OCI-LY3 (cell line): Measurements from ENCODE around the gene ARHGAP42.

ENCODE experiments used
- H2AFZ ChIP-seq: fragments of 200-600, 300-600 bp; shearing (Covaris generic); 2 replicates; pipeline ENCODE4 v1.6.0; 2014; ENCODE audit warnings: antibody characterized with exemption, low read depth, low read length
- H3K27ac ChIP-seq: fragments of 200-600, 300-600 bp; sonication (generic); 2 replicates; pipeline ENCODE4 v1.5.1; 2014; ENCODE audit warnings: mild to moderate bottlenecking, low read length, moderate library complexity, mixed read lengths
- H3K27me3 ChIP-seq: fragments of 200-600, 300-600 bp; sonication (generic); 2 replicates; pipeline ENCODE4 v1.6.1; 2014; ENCODE audit warnings: low read depth, low read length, mixed read lengths
- H3K36me3 ChIP-seq: fragments of 200-600, 300-600 bp; sonication (generic); replicated peaks from 2 replicates; pipeline ENCODE3; 2014; ENCODE audit warnings: low read depth, low read length, mixed read lengths
- H3K4me1 ChIP-seq: fragments of 300-600, 200-600 bp; sonication (generic); 2 replicates; pipeline ENCODE4 v1.6.1; 2014; ENCODE audit warnings: low read length, mixed read lengths
- H3K4me2 ChIP-seq: fragments of 200-600, 300-600 bp; sonication (generic); 2 replicates; pipeline ENCODE4 v1.6.1; 2014; ENCODE audit warnings: low read length, mixed read lengths
- H3K4me3 ChIP-seq: fragments of 300-600, 200-600 bp; sonication (generic); 2 replicates; pipeline ENCODE4 v1.5.1; 2014; ENCODE audit warnings: antibody characterized with exemption, mild to moderate bottlenecking, low read length, moderate library complexity
- H3K79me2 ChIP-seq: fragments of 300-600, 200-600 bp; shearing (Covaris generic); 2 replicates; pipeline ENCODE4 v1.6.1; 2014; ENCODE audit warnings: mild to moderate bottlenecking, low read length, mixed read lengths
- H3K9ac ChIP-seq: fragments of 300-600, 200-600 bp; shearing (Covaris generic); 2 replicates; pipeline ENCODE4 v1.6.0; 2014; ENCODE audit warnings: mild to moderate bottlenecking, low read length, moderate library complexity
- H3K9me3 ChIP-seq: fragments of 200-600, 300-600 bp; shearing (Covaris generic); 2 replicates; pipeline ENCODE4 v1.6.1; 2014; ENCODE audit warnings: low read length, mixed read lengths; ENCODE audit not compliant: insufficient read depth
- H4K20me1 ChIP-seq: fragments of 200-600, 300-600 bp; sonication (generic); 2 replicates; pipeline ENCODE4 v1.6.1; 2016; ENCODE audit warnings: low read length, mixed read lengths; ENCODE audit not compliant: insufficient read depth
- EZH2phosphoT487 ChIP-seq: fragments of 200-600 bp; shearing (Covaris generic); IDR thresholded peaks from 2 replicates; pipeline ENCODE4 v1.6.1; 2018; ENCODE audit warnings: antibody characterized with exemption, mixed run types, low read depth
- TF ChIP-seq, protein P1 (sequence below): fragments of 200-600, 300-600 bp; sonication (generic); IDR thresholded peaks from 2 replicates; pipeline ENCODE4 v1.5.1; 2014; ENCODE audit warnings: antibody characterized with exemption, low read length, low read depth

The ARHGAP42 gene

DNA sequence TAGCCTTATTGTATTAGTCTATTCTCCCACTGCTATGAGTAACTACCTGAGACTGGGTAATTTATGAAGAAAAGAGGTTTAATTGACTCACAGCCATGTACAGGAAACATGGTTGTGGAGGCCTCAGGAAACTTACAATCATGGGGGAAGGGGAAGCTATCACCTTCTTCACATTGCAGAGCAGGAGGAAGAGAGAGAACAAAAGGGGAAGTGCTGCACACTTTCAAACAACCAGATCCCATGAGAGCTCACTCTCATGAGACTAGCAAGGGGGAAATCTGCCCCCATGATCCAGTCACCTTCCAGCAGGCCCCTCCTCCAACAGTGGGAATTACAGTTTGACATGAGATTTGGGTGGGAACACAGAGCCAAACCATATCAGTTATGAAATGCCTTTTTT lies 179.4 kb downstream of the ARHGAP42 start:
- Histone ChIP-seq H3K36me3 (peaks cover 5% of the 10 kb centered on the region), H3K27ac (peak overlapping the region; percentile 45; the same call in 1 of the 2 replicates), H3K9me3 (peaks cover 4% of the 10 kb centered on the region; the same call in 1 of the 2 replicates), H3K4me3 (no peak overlapping the region), H2AFZ (no peak overlapping the region), H3K79me2 (no peaks in the 10 kb centered on the region), H3K4me1 (peaks cover 18% of the 10 kb centered on the region), H3K4me2 (peak overlapping the region; percentile 32), H3K9ac (no peak overlapping the region), H3K27me3 (no peaks in the 10 kb centered on the region), H4K20me1 (no peaks in the 10 kb centered on the region)
- TF ChIP-seq, protein P1, sequence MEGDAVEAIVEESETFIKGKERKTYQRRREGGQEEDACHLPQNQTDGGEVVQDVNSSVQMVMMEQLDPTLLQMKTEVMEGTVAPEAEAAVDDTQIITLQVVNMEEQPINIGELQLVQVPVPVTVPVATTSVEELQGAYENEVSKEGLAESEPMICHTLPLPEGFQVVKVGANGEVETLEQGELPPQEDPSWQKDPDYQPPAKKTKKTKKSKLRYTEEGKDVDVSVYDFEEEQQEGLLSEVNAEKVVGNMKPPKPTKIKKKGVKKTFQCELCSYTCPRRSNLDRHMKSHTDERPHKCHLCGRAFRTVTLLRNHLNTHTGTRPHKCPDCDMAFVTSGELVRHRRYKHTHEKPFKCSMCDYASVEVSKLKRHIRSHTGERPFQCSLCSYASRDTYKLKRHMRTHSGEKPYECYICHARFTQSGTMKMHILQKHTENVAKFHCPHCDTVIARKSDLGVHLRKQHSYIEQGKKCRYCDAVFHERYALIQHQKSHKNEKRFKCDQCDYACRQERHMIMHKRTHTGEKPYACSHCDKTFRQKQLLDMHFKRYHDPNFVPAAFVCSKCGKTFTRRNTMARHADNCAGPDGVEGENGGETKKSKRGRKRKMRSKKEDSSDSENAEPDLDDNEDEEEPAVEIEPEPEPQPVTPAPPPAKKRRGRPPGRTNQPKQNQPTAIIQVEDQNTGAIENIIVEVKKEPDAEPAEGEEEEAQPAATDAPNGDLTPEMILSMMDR = no peak
- no peak for TF ChIP-seq EZH2phosphoT487

DNA sequence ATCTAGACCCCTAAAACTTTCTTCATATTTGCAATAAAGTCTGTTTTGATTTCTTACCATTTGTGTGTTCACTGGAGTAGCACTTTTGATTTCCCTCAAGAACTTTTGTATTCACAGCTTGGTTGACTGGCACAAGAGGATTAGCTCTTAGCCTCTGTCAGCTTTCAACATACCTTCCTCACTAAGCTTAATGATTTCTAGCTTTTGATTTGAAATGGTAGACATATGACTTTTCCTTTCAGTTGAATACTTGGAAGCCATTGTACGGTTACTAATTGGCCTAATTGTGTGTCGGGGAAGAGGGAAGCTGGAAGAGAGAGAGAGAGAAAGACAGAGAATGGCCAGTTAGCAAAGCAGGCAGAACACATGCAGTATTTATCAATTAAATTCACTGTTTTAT lies 180.5 kb downstream of the ARHGAP42 start:
- H2AFZ ChIP-seq = no peak overlapping the region
- H3K4me3 ChIP-seq = no peak overlapping the region
- H3K27me3 ChIP-seq = no peaks in the 10 kb centered on the region
- no peak overlapping the region for H3K27ac ChIP-seq
- H3K9ac ChIP-seq = no peak overlapping the region
- TF ChIP-seq, protein P1 = no peak
- no peak for TF ChIP-seq EZH2phosphoT487
- no peak overlapping the region for H3K4me2 ChIP-seq
- no peaks in the 10 kb centered on the region for H4K20me1 ChIP-seq
- peaks cover 18% of the 10 kb centered on the region for H3K4me1 ChIP-seq
- peaks cover 4% of the 10 kb centered on the region; the same call in 1 of the 2 replicates for H3K9me3 ChIP-seq
- peaks cover 5% of the 10 kb centered on the region for H3K36me3 ChIP-seq
- H3K79me2 ChIP-seq = no peaks in the 10 kb centered on the region

DNA sequence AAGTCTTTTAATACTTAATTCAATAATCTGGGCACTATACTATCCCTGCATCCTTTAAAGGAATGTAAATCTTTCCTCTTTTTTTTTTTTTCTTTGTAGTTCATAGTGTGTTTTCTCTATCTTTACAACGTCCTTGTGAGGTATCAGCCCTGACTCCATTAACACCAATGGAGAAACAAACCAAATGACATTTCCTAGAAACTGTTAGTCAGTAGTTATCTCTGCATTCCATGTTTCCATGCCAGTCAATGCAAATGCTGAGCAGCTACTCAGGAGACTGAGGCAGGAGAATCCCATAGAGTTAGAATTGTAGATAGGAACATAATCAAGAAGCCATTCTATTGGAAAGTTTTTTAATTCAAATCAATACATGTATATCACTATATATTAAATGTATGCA lies 182.2 kb downstream of the ARHGAP42 start:
- H3K4me2 ChIP-seq = no peak overlapping the region
- no peak overlapping the region for H3K9ac ChIP-seq
- H2AFZ ChIP-seq = no peak overlapping the region
- no peaks in the 10 kb centered on the region for H3K27me3 ChIP-seq
- H3K36me3 ChIP-seq = peaks cover 5% of the 10 kb centered on the region
- H3K79me2 ChIP-seq = no peaks in the 10 kb centered on the region
- no peaks in the 10 kb centered on the region for H4K20me1 ChIP-seq
- H3K9me3 ChIP-seq = peaks cover 4% of the 10 kb centered on the region; the same call in 1 of the 2 replicates
- H3K27ac ChIP-seq = no peak overlapping the region
- peaks cover 13% of the 10 kb centered on the region for H3K4me1 ChIP-seq
- H3K4me3 ChIP-seq = no peak overlapping the region
- TF ChIP-seq, protein P1 = no peak
- TF ChIP-seq EZH2phosphoT487 = no peak

DNA sequence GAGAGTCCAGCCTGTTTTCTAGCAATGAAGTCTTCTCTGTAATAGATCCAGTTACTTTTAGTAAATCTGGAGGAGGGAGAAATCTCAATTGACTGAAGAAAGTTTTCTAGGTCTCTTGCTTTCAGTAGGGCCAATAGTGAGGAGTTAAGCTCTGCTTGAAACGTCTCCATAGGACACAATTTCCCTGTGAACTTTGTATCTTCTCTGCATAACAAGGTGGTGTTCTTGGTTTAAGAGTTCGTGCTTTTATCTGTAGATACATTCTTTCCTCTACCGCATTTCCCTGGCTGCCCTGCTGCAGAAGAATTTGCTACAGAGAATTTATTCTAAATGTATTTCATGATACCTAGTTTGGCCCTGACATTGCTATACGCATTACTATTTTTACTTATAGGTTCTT lies 183.1 kb downstream of the ARHGAP42 start:
- peaks cover 4% of the 10 kb centered on the region; the same call in 1 of the 2 replicates for H3K9me3 ChIP-seq
- TF ChIP-seq EZH2phosphoT487 = no peak
- TF ChIP-seq, protein P1 = no peak
- H3K4me3 ChIP-seq = no peak overlapping the region
- H3K79me2 ChIP-seq = no peaks in the 10 kb centered on the region
- H3K36me3 ChIP-seq = peaks cover 5% of the 10 kb centered on the region
- H3K27ac ChIP-seq = no peak overlapping the region
- H3K4me1 ChIP-seq = peaks cover 13% of the 10 kb centered on the region
- H4K20me1 ChIP-seq = no peaks in the 10 kb centered on the region
- H3K9ac ChIP-seq = no peak overlapping the region
- H2AFZ ChIP-seq = no peak overlapping the region
- no peaks in the 10 kb centered on the region for H3K27me3 ChIP-seq
- no peak overlapping the region for H3K4me2 ChIP-seq
